Natural killer cell (primary cell): Measurements from ENCODE around the gene FOXB2. TPM values are rescaled to one million over a fixed set of nuclear protein-coding genes. Genes with fewer than 3 reads are reported as not detected.

Experiments
- ATAC-seq, 3 donors: fragments of 150-1000 bp in 2 of 3; fragments of 200-7000 bp in 1 of 3; cut with Tn5 transposase; 1 replicate in 1 of 3; 2 replicates in 2 of 3; pipeline ENCODE4 v1.10.0; 2021; ENCODE audit warnings: mild to moderate bottlenecking in 2 of 3, moderate library complexity in 2 of 3
- DNase-seq, 2 donors: peaks; one replicate each; pipeline versions ENCODE4 v3.0.0 to v3.0.0-alpha.2; 2013 to 2021; ENCODE audit warnings: mixed read lengths in 1 of 2
- H3K27ac ChIP-seq: one replicate; pipeline ENCODE4 v1.5.1; 2013; ENCODE audit warnings: mild to moderate bottlenecking, low read length
- H3K27me3 ChIP-seq: one replicate; pipeline ENCODE4 v1.6.1; 2013; ENCODE audit warnings: low read length; ENCODE audit not compliant: control insufficient read depth, insufficient read depth
- H3K36me3 ChIP-seq: one replicate; pipeline ENCODE4 v1.6.1; 2013; ENCODE audit warnings: low read length; ENCODE audit not compliant: control insufficient read depth, insufficient read depth
- H3K4me1 ChIP-seq: one replicate; pipeline ENCODE4 v1.6.1; 2013; ENCODE audit warnings: low read length; ENCODE audit not compliant: control insufficient read depth, insufficient read depth
- H3K4me3 ChIP-seq: one replicate; pipeline ENCODE4 v1.5.1; 2013; ENCODE audit warnings: low read length
- H3K9me3 ChIP-seq: one replicate; pipeline ENCODE4 v1.6.1; 2013; ENCODE audit warnings: low read length; ENCODE audit not compliant: control insufficient read depth, insufficient read depth
- H3K27ac Mint-ChIP-seq, 2 donors: one replicate each; pipeline ENCODE4 v1.8.0; 2022; ENCODE audit warnings: mild to moderate bottlenecking in 2 of 2, mixed read lengths in 2 of 2, moderate library complexity in 1 of 2
- H3K27me3 Mint-ChIP-seq, 2 donors: one replicate each; pipeline ENCODE4 v1.8.0; 2022; ENCODE audit warnings: low read depth in 2 of 2, mixed read lengths in 2 of 2
- H3K36me3 Mint-ChIP-seq: one replicate; pipeline ENCODE4 v1.8.0; 2022; ENCODE audit warnings: mixed read lengths
- H3K4me1 Mint-ChIP-seq, 2 donors: one replicate each; pipeline ENCODE4 v1.8.0; 2022; ENCODE audit warnings: mixed read lengths in 2 of 2
- H3K4me3 Mint-ChIP-seq: one replicate; pipeline ENCODE4 v1.8.0; 2022; ENCODE audit warnings: mild to moderate bottlenecking, moderate library complexity, mixed read lengths
- H3K9me3 Mint-ChIP-seq, 2 donors: one replicate each; pipeline ENCODE4 v1.8.0; 2022; ENCODE audit warnings: mixed read lengths in 2 of 2
- WGBS: methylation state at CpG from one replicate; pipeline ENCODE4 v1.1.7; 2013; ENCODE audit warnings: missing lambda C conversion rate; ENCODE audit not compliant: insufficient coverage; 5-methylcytosine and 5-hydroxymethylcytosine counted together
- intact Hi-C: fragments of 100-400 bp; cut with micrococcal nuclease; formaldehyde crosslinking; loops from one replicate; pipeline ENCODE4 v1.14.2; 2022
- total RNA-seq, 4 donors: library from RNA; stranded (reverse); fragments of 120-200 nt in 1 of 4; gene quantifications; one replicate each; pipeline versions ENCODE4 v1.2.3 to v1.2.4, GENCODE V29; 2013 to 2022
- TF ChIP-seq, protein P1 (sequence below): fragments of 200-600 bp; IDR thresholded peaks from one replicate; pipeline ENCODE4 v1.8.0; 2022; ENCODE audit warnings: antibody characterized with exemption

The FOXB2 gene
- total RNA-seq, 3 donors from 2014 or later (not counting 1 experiment from before 2014, with no cell fraction given): not detected

DNA sequence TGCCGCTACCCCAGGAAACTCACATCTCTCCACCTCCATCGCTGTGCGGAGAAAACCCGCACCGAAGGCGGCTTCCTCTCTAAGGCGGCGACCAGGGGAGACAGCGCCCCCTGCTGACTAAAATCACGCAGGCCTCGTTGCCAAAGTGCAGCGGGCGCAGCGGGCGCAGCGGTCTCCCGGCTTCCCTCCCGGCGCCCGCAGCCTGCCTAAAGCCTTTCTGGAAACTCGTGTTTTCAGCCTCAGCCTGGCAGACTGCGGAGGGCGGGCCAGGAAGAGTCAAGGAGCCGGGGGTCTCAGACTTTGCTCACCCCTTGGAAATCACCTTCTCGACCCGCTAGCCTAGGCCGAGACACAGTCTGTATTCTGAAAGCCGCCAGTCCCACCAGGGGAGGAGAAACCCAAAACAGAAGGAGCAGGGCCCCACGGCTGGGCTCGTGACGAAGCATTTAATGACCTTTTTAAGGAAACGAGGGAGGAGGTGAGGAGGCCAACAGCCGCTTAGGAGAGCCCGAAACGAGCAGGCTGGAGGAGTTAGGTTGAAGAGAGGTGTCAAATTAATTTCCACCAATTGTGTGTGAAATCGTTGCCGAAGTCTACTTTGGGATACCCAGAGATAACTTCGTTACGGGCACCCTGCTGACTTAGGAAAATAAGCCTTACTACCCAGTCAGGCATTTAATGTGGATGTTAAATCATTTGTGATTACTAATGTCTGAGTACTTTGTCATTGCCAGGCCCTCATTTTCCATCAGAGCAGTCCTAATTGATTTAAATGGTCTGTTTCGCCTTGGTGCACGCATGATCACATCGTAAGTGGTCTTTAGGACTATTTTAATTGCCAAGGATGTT is 7.3 kb upstream of the FOXB2 start:
- intact Hi-C loops: no loop called here
- Mint-ChIP-seq H3K27me3 (peaks cover 46 to 50% of the 10 kb centered on the region in 2 donors), H3K4me1 (peaks cover 0 to 5% of the 10 kb centered on the region in 2 donors), H3K27ac (no peak overlapping the region), H3K4me3 (peak overlapping the region; percentile 35), H3K36me3 (no peaks in the 10 kb centered on the region), H3K9me3 (no peaks in the 10 kb centered on the region)
- Histone ChIP-seq H3K4me1 (peaks cover 7% of the 10 kb centered on the region), H3K9me3 (peaks cover 7% of the 10 kb centered on the region), H3K4me3 (no peak overlapping the region), H3K27me3 (peaks cover 40% of the 10 kb centered on the region), H3K27ac (no peak overlapping the region), H3K36me3 (no peaks in the 10 kb centered on the region)
- 2% methylated on average over 42 of the region's 42 CpGs for WGBS
- ATAC-seq (peak in 2 of 3 donors; percentile 73 to 76), DNase-seq (peak; percentile 25 to 67)
- TF ChIP-seq, protein P1, sequence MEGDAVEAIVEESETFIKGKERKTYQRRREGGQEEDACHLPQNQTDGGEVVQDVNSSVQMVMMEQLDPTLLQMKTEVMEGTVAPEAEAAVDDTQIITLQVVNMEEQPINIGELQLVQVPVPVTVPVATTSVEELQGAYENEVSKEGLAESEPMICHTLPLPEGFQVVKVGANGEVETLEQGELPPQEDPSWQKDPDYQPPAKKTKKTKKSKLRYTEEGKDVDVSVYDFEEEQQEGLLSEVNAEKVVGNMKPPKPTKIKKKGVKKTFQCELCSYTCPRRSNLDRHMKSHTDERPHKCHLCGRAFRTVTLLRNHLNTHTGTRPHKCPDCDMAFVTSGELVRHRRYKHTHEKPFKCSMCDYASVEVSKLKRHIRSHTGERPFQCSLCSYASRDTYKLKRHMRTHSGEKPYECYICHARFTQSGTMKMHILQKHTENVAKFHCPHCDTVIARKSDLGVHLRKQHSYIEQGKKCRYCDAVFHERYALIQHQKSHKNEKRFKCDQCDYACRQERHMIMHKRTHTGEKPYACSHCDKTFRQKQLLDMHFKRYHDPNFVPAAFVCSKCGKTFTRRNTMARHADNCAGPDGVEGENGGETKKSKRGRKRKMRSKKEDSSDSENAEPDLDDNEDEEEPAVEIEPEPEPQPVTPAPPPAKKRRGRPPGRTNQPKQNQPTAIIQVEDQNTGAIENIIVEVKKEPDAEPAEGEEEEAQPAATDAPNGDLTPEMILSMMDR: peak; percentile 56

GRCh38 chr9:77013206-77013931 is 6.1 kb upstream of the FOXB2 start:
- ATAC-seq (no peak), DNase-seq (no peak)
- Mint-ChIP-seq H3K27me3 (peaks cover 53 to 54% of the 10 kb centered on the region in 2 donors), H3K27ac (no peak overlapping the region), H3K4me3 (no peak overlapping the region), H3K4me1 (peaks cover 5% of the 10 kb centered on the region in 2 donors), H3K9me3 (no peaks in the 10 kb centered on the region), H3K36me3 (no peaks in the 10 kb centered on the region)
- no peak overlapping the region for H3K27ac ChIP-seq
- H3K36me3 ChIP-seq: no peaks in the 10 kb centered on the region
- H3K27me3 ChIP-seq: peaks cover 50% of the 10 kb centered on the region
- no peak overlapping the region for H3K4me3 ChIP-seq
- TF ChIP-seq, protein P1: no peak
- peaks cover 7% of the 10 kb centered on the region for H3K4me1 ChIP-seq
- peaks cover 7% of the 10 kb centered on the region for H3K9me3 ChIP-seq
- 11% methylated on average over 12 of the region's 21 CpGs for WGBS
- intact Hi-C loops: no loop called here

- H3K4me1 Mint-ChIP-seq: peaks cover 5 to 6% of the 10 kb centered on the region in 2 donors
- H3K4me1 ChIP-seq: peaks cover 7% of the 10 kb centered on the region
- no peak for ATAC-seq
- H3K36me3 Mint-ChIP-seq: no peaks in the 10 kb centered on the region
- H3K27me3 Mint-ChIP-seq: peaks cover 54 to 58% of the 10 kb centered on the region in 2 donors
- peaks cover 7% of the 10 kb centered on the region for H3K9me3 ChIP-seq
- no peak overlapping the region for H3K4me3 Mint-ChIP-seq
- H3K4me3 ChIP-seq: no peak overlapping the region
- TF ChIP-seq, protein P1: no peak
- H3K27me3 ChIP-seq: peaks cover 54% of the 10 kb centered on the region
- H3K9me3 Mint-ChIP-seq: no peaks in the 10 kb centered on the region
- no peak overlapping the region for H3K27ac ChIP-seq
- 11% methylated on average over 40 of the region's 46 CpGs for WGBS
- no peak for DNase-seq
- no peaks in the 10 kb centered on the region for H3K36me3 ChIP-seq
- intact Hi-C loops: no loop called here
- no peak overlapping the region for H3K27ac Mint-ChIP-seq
Measured at GRCh38 chr9:77013932-77014596, 5.4 kb upstream of the FOXB2 start.
